SK-N-MC (cell line): ENCODE measurements around the gene WDR44.

Experiments
- EZH2 ChIP-seq: fragments of 200-600 bp; sonication (generic); IDR thresholded peaks from one replicate; pipeline ENCODE4 v1.6.1; 2017; ENCODE audit warnings: antibody characterized with exemption
- POLR2AphosphoS5 ChIP-seq: IDR thresholded peaks from 2 replicates; pipeline ENCODE4 v1.6.1; 2012; ENCODE audit warnings: mild to moderate bottlenecking, low read depth, low read length, borderline replicate concordance

DNA sequence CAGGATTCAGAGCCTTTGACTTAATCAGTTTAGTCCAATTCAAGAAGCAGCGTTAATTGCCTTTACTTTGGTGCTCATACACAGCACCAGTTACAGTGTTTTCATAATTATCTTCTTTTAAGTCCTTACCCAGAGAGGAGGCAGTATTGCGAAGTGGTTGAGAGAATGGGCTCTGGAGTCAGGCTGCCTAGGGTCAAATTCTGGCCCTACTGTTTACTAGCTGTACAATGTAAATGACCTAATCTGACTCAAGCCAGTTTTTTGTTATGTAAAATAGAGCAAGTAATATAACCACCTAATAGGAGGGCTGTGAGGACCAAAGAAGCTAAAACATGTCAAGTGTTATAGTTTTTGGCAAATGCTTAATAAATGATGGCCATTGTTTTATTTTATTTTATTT, 27.6 kb downstream of the WDR44 start:
- no peak for TF ChIP-seq EZH2
- TF ChIP-seq POLR2AphosphoS5, result no peak
